Activated CD4-positive, alpha-beta T cell treated with anti-CD3 and anti-CD28 coated beads, Interleukin-2, amount 10 ng/mL, durations not matched to agents 24 days and 14 days (primary cell): ENCODE results near the gene TSN. TPM values are rescaled to one million over a fixed set of nuclear protein-coding genes. Genes with fewer than 3 reads are reported as not detected.
"Not testable (repeated sequence)": the region's sequence is repeated elsewhere in the genome, so short reads cannot be mapped to it uniquely, and the experiment has no call there.

Experiments
- DNase-seq: peaks from one replicate; pipeline ENCODE4 v3.0.0; 2022
- H3K27ac Mint-ChIP-seq: one replicate; pipeline ENCODE4 v1.8.0; 2022; ENCODE audit warnings: mild to moderate bottlenecking, mixed read lengths
- H3K27me3 Mint-ChIP-seq: one replicate; pipeline ENCODE4 v1.8.0; 2022; ENCODE audit warnings: mixed read lengths
- H3K36me3 Mint-ChIP-seq: one replicate; pipeline ENCODE4 v1.8.0; 2022; ENCODE audit warnings: low read depth, mild to moderate bottlenecking, mixed read lengths
- H3K4me1 Mint-ChIP-seq: one replicate; pipeline ENCODE4 v1.8.0; 2021; ENCODE audit warnings: mixed read lengths
- H3K4me3 Mint-ChIP-seq: one replicate; pipeline ENCODE4 v1.8.0; 2022; ENCODE audit warnings: mild to moderate bottlenecking, moderate library complexity, mixed read lengths
- H3K9me3 Mint-ChIP-seq: one replicate; pipeline ENCODE4 v1.8.0; 2021; ENCODE audit warnings: mixed read lengths
- intact Hi-C: fragments of 100-400 bp; cut with micrococcal nuclease; formaldehyde crosslinking; loops from one replicate; pipeline ENCODE4 v1.15.1; 2023
- total RNA-seq: library from RNA; stranded (reverse); gene quantifications from 2 replicates; pipeline ENCODE4 v1.2.3, GENCODE V29; 2022

The TSN gene
- total RNA-seq, 1 donor from 2014 or later, result 72.6 TPM

DNA sequence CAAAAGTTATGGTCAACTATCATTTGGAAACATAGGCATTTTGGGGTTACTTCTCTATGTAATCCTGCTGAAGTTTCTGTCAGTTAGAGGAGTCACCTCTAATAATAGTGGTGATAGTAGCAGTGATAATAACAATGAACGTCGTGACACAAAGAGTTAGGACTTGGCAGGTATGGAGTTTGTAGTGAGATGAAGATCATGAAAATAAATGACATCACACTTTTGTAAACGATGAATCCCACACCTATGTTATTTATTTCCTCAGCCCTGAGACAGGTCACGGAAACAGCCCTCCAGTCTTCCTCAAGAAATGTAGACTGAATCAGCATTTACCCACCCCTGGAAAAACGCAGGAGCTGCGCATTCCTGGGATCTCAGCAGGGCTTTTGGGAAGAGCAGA, 38.8 kb downstream of the TSN start:
- peaks cover 6% of the 10 kb centered on the region for H3K27me3 Mint-ChIP-seq
- DNase-seq, result no peak
- H3K4me3 Mint-ChIP-seq, result no peak overlapping the region
- no peaks in the 10 kb centered on the region for H3K4me1 Mint-ChIP-seq
- no peaks in the 10 kb centered on the region for H3K36me3 Mint-ChIP-seq
- intact Hi-C loops, result no loop called here
- H3K27ac Mint-ChIP-seq, result no peak overlapping the region
- no peaks in the 10 kb centered on the region for H3K9me3 Mint-ChIP-seq

DNA sequence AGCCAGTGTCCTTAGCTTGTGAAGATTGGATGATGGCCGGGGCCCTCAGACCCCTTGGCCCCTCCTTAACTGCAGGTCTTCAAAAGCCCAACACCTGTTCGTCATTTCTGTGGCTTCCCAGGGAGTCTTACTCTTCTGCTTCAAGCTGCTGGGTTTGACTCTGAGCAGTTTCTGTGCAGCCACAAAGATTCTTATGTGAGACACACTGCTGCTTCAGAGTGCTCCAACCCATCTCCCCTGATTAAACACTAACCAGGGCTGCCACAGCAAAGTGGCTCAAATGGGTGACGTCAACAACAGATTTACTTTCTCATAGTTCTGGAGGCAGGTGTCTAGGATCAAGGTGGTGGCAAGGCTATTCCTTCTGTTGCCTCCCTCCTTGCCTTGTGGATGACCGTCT, 40.8 kb downstream of the TSN start:
- Mint-ChIP-seq H3K4me1 (no peaks in the 10 kb centered on the region), H3K4me3 (no peak overlapping the region), H3K27ac (no peak overlapping the region), H3K27me3 (peaks cover 5% of the 10 kb centered on the region), H3K9me3 (no peaks in the 10 kb centered on the region), H3K36me3 (no peaks in the 10 kb centered on the region)
- intact Hi-C loops, result no loop called here
- DNase-seq, result no peak

DNA sequence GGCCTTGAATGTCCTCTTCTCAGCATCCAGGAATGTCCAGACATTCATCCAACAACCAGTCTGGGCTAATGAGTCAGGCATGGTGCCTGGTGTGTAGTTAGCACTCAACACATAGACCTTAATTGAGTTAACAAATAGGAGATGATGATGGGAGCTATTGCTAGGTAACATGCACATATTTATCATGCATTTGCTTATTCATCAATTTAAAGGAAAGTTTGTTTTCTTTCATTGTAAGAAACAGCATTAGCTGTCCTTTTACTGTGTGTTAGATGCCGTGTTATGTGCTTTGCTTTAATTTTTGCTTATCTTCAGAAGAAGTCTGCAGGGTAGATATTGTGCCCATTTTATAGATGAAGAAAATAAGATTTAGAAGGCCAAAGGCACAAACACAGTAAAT, 43.2 kb downstream of the TSN start:
- intact Hi-C loops, result no loop called here
- Mint-ChIP-seq H3K9me3 (peaks cover 7% of the 10 kb centered on the region), H3K4me1 (no peaks in the 10 kb centered on the region), H3K4me3 (no peak overlapping the region), H3K36me3 (peaks cover 4% of the 10 kb centered on the region), H3K27ac (no peak overlapping the region), H3K27me3 (peaks cover 12% of the 10 kb centered on the region)
- no peak for DNase-seq

DNA sequence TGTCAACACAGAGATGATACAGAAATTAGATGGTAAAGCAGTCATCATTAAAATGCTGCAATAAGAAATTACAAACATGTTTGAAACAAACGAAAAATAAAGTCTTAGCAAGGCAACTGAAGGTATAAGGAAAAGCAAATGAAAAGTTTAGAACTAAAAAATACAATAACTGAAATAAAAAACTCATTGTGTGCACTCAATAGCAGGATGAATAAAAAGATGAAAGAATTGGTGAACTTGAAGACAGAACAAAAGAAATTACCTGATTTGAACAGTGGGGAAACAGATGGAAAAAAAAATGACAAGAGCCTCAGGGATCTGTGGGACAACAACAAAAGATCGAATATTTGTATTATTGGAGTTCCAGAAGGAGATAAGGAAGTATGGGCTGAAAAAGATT, 46.5 kb downstream of the TSN start:
- no peaks in the 10 kb centered on the region for H3K4me1 Mint-ChIP-seq
- H3K4me3 Mint-ChIP-seq, result no peak overlapping the region
- intact Hi-C loops, result no loop called here
- H3K9me3 Mint-ChIP-seq, result peaks cover 7% of the 10 kb centered on the region
- no peak overlapping the region for H3K27ac Mint-ChIP-seq
- DNase-seq, result no peak
- peaks cover 4% of the 10 kb centered on the region for H3K36me3 Mint-ChIP-seq
- peaks cover 21% of the 10 kb centered on the region for H3K27me3 Mint-ChIP-seq

DNA sequence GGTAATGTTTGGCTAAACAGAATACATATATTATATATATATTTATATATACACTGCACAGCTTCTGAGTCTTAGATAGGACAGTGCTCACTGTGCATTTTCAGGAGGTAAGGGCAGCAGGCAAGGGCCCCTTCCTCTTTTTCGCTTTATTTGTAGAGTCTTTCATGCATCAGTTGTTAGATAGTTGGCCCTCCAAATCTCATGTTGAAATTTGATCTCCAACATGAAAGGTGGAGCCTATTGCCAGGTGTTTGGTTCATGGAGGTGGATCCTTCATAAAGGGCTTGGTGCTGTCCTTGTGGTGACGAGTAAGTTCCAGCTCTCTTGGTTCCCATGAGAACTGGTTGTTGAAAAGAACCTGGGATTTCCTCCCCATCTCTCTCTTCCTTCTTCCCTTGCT, 48.1 kb downstream of the TSN start:
- intact Hi-C loops, result no loop called here
- H3K36me3 Mint-ChIP-seq, result peaks cover 4% of the 10 kb centered on the region
- peaks cover 7% of the 10 kb centered on the region for H3K9me3 Mint-ChIP-seq
- H3K4me1 Mint-ChIP-seq, result no peaks in the 10 kb centered on the region
- DNase-seq, result no peak
- H3K27ac Mint-ChIP-seq, result no peak overlapping the region
- H3K27me3 Mint-ChIP-seq, result peaks cover 21% of the 10 kb centered on the region
- no peak overlapping the region for H3K4me3 Mint-ChIP-seq

DNA sequence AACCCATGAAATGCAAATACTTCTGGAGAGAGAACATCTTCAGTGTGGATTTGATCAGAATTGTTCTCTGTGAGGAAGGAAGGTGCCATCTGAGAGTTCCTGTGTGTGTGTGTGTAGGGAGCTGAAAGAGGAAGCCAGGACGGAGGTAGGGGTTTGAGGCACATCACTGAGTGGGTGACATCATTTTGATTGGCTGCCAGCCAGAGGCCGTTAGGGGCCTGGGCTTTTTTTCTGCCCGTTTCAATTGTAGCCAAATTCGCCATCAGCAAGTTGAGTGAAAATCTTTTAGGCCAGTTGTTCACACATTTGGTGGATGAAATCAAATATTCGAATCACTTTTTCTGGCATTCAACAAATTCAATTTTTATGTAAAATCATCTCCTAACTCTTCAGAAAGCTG, 48.9 kb downstream of the TSN start:
- Mint-ChIP-seq H3K27me3 (peaks cover 21% of the 10 kb centered on the region), H3K4me1 (no peaks in the 10 kb centered on the region), H3K27ac (no peak overlapping the region), H3K36me3 (peaks cover 4% of the 10 kb centered on the region), H3K4me3 (no peak overlapping the region), H3K9me3 (peaks cover 7% of the 10 kb centered on the region)
- intact Hi-C loops, result no loop called here
- no peak for DNase-seq

DNA sequence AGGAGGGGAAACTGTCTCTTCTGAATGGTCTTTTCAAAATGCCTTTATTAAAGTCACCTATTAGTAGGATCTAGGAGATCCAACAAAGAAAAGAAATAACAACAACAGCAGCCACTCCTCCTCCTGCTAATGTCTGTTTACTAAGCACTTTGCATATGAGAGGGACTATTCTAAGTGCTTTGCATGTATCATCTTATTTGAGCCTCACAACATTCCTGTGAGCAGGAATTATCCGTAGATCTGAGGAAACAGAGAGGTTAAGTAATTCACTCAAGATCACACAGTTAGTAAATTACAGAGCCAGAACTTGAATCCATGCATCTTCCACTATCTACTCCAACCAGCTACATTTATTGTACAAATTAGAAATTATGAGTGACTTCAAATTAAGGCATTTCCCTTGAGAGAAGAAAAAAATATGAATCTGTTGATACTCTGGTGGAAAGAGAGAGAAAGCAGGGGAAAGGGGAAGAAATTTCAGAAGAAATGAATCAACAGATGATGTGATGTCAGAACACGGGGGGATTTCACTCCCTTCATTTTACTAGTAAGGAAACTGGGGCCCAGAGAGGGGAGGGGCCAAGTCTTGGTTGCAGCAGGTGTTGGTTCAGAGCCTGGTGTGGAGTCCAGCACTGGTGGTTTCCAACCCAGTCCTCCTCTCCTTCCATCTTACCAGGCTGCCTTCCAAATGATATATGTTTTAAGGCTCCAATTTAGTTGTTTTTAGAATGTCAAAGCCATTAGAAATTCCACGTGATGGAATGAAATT, 49.7 kb downstream of the TSN start:
- intact Hi-C loops, result no loop called here
- peaks cover 7% of the 10 kb centered on the region for H3K9me3 Mint-ChIP-seq
- H3K27me3 Mint-ChIP-seq, result peaks cover 21% of the 10 kb centered on the region
- no peak overlapping the region for H3K4me3 Mint-ChIP-seq
- H3K4me1 Mint-ChIP-seq, result no peaks in the 10 kb centered on the region
- no peak overlapping the region for H3K27ac Mint-ChIP-seq
- peaks cover 4% of the 10 kb centered on the region for H3K36me3 Mint-ChIP-seq
- DNase-seq, result no peak

DNA sequence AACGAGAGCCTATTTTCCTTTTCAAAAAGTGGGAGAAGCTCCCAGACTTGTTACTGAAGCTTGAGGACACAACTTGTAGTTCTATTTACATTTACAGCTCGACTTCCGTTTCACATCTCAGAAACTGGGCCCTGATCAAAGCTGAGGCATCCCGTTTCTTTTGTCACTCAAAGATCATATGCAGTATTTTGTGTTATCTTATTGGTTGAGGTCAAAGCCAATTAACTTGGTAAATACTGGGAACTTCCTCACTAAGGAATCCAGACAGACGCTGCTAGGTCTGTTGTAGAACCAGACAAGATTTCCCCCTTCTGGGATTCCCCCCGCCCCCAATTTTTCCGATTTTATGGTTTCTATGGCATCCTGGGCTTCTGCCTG, 50.3 kb downstream of the TSN start:
- peaks cover 7% of the 10 kb centered on the region for H3K9me3 Mint-ChIP-seq
- no peaks in the 10 kb centered on the region for H3K4me1 Mint-ChIP-seq
- H3K4me3 Mint-ChIP-seq, result no peak overlapping the region
- peaks cover 4% of the 10 kb centered on the region for H3K36me3 Mint-ChIP-seq
- H3K27me3 Mint-ChIP-seq, result peaks cover 19% of the 10 kb centered on the region
- H3K27ac Mint-ChIP-seq, result no peak overlapping the region
- no peak for DNase-seq
- intact Hi-C loops, result no loop called here

DNA sequence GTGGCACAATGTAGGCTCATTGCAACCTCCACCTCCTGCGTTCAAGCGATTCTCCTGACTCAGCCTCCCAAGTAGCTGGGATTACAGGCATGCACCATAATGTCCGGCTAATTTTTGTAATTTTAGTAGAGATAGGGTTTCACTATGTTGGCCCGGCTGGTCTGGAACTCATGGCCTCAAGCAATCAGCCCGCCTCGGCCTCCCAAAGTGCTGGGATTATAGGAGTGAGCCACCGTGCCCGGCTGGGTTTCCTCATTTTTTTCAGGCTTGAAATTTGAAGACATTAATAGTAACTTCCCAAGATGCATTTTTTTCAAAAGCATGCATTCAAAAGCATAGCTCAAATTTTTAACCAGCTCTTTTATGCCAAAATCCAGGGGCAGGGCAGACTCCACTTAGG, 52.3 kb downstream of the TSN start:
- H3K4me3 Mint-ChIP-seq, H3K9me3 Mint-ChIP-seq, H3K4me1 Mint-ChIP-seq, intact Hi-C loops, H3K36me3 Mint-ChIP-seq, DNase-seq, H3K27ac Mint-ChIP-seq: not testable (repeated sequence)
- H3K27me3 Mint-ChIP-seq, result peaks cover 11% of the 10 kb centered on the region

DNA sequence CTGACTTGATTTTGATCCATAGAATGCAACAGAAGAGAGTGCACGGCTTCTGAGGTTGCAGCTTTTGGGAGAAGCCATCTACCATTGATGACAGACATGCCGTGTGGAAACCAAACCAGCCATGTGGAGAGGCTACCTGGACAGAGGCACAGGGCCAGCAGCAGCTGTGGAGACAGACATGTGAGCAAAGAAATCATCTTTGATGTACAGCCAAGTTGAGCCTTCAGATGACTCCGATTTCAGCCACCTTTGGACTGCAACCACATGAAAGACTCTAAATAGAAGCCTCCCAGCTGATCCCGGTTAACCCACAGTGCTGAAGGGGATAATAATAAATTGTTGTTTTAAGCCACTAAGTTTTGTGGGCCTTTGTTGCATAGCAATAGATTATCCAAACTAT, 54.2 kb downstream of the TSN start:
- intact Hi-C loops, result no loop called here
- Mint-ChIP-seq H3K27me3 (peaks cover 6% of the 10 kb centered on the region), H3K4me3 (no peak overlapping the region), H3K9me3 (no peaks in the 10 kb centered on the region), H3K36me3 (no peaks in the 10 kb centered on the region), H3K27ac (no peak overlapping the region), H3K4me1 (no peaks in the 10 kb centered on the region)
- no peak for DNase-seq

DNA sequence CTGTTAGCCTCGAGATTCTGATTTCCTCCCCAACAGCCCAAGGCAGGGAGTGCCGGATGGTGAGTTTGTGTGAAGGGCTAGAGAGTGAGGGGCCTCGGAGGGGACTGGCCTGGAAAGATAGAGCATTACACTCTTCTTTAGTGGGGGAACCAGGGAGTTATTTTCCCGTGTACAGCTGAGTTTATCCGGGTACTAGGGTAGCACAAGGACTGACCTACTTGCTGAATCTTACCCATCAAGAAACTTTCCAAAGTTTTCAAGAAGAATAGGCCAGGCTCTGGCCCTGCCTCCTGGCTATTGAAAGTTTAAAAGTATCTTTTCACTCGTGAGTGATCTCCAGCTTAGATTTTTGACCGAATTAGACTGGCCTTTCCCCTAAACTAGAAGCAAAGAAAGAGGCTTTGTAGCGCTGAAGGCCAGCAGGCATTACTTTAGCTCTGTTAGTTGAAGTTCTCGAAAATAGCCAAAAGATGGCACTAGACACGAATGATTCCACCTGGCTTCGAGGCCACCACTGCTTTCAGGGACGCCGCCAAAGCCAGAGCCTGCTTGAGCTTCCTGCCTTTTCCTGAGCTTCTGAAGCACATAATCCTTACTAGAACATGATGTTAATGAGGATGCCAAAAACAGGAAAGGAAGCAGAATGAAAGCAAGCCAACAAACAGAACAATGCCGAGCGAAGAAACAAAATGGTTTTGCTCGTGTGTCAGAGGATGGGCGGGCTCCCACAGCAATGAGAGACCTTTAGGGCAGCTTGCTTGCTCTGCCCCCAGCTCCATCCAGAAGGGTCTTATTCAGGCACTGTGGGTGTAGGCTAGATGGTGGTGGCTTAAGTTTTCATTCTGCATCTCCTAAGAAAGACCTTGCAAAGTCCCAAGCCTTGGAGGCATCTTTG, 55.8 kb downstream of the TSN start:
- peak; percentile 68 for DNase-seq
- peaks cover 2% of the 10 kb centered on the region for H3K27me3 Mint-ChIP-seq
- no peak overlapping the region for H3K4me3 Mint-ChIP-seq
- no peaks in the 10 kb centered on the region for H3K9me3 Mint-ChIP-seq
- H3K36me3 Mint-ChIP-seq, result no peaks in the 10 kb centered on the region
- intact Hi-C loops, result no loop called here
- no peak overlapping the region for H3K27ac Mint-ChIP-seq
- no peaks in the 10 kb centered on the region for H3K4me1 Mint-ChIP-seq

DNA sequence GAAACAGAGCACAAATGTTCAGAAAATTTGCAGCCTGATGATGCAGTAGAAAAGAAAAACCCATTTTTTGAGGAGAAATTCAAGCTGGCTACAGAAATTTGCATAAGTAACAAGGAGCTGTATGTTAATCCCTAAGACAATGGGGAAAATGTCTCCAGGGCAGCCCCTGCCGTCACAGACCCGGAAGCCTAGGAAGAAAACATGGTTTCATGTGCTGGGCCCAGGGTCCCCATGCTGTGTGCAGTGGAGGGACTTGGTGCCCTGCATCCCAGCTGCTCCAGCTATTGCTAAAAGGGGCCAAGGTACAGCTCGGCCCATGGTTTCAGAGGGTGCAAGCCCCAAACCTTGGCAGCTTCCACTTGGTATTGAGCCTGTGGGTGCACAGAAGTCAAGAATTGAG, 57.6 kb downstream of the TSN start:
- H3K27me3 Mint-ChIP-seq, intact Hi-C loops, DNase-seq, H3K27ac Mint-ChIP-seq, H3K9me3 Mint-ChIP-seq, H3K4me1 Mint-ChIP-seq, H3K4me3 Mint-ChIP-seq, H3K36me3 Mint-ChIP-seq: not testable (repeated sequence)

DNA sequence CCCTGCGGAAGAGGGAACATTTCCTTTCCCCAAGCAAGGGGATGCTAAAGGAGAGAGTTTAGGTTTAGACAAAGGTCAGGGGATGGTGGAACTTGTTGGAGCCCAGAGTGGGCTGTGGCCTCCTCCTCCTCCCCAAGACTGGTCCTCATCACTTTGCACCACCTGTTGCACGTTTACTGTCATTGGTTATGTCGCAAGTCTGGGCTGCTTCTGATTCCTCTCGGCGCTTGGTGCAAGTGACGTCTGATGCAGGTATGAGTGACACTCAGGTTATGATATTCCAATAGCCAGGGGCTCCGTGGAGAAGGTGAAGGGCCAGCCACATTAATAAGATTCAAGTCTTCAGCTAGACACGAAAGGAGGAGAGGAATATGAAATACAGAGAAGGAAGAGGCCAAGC, 59.8 kb downstream of the TSN start:
- H3K9me3 Mint-ChIP-seq, result no peaks in the 10 kb centered on the region
- peaks cover 13% of the 10 kb centered on the region for H3K27me3 Mint-ChIP-seq
- DNase-seq, result no peak
- intact Hi-C loops, result no loop called here
- H3K36me3 Mint-ChIP-seq, result no peaks in the 10 kb centered on the region
- no peaks in the 10 kb centered on the region for H3K4me1 Mint-ChIP-seq
- H3K27ac Mint-ChIP-seq, result no peak overlapping the region
- no peak overlapping the region for H3K4me3 Mint-ChIP-seq

DNA sequence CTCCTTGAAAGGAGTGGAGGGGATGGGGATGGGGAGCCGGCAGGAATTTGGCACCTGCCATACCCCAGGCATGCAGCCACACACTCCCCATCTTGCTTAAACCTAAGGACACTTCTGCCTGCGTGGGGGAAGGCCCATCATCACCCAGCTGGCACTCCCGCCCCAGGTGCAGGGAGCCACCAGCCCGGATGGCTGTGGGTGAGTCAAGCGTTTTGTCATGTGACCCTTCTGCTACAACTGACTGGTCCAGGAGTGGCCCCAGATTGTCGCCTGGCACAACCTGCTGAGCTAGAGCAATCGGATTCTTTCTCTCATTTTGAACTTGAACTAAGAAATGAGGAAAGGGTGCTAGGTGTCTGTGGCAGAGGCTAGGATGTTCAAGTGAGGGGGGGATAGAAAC, 61.3 kb downstream of the TSN start:
- H3K4me1 Mint-ChIP-seq, result no peaks in the 10 kb centered on the region
- intact Hi-C loops, result no loop called here
- DNase-seq, result no peak

More for the DNA sequence above, 61.3 kb downstream of the TSN start:
- H3K36me3 Mint-ChIP-seq, result no peaks in the 10 kb centered on the region
- H3K4me3 Mint-ChIP-seq, result no peak overlapping the region
- H3K27me3 Mint-ChIP-seq, result peaks cover 13% of the 10 kb centered on the region
- no peaks in the 10 kb centered on the region for H3K9me3 Mint-ChIP-seq
- H3K27ac Mint-ChIP-seq, result no peak overlapping the region
